Activated CD4-positive, alpha-beta T cell treated with anti-CD3 and anti-CD28 coated beads, Interleukin-2, amount 10 ng/mL, durations not matched to agents 24 days and 14 days (primary cell): ENCODE results near the gene HSPG2. TPM values are rescaled to one million over a fixed set of nuclear protein-coding genes. Genes with fewer than 3 reads are reported as not detected.

ENCODE experiments used
- DNase-seq: peaks from one replicate; pipeline ENCODE4 v3.0.0; 2022
- H3K27ac Mint-ChIP-seq: one replicate; pipeline ENCODE4 v1.8.0; 2022; ENCODE audit warnings: mild to moderate bottlenecking, mixed read lengths
- H3K27me3 Mint-ChIP-seq: one replicate; pipeline ENCODE4 v1.8.0; 2022; ENCODE audit warnings: mixed read lengths
- H3K36me3 Mint-ChIP-seq: one replicate; pipeline ENCODE4 v1.8.0; 2022; ENCODE audit warnings: low read depth, mild to moderate bottlenecking, mixed read lengths
- H3K4me1 Mint-ChIP-seq: one replicate; pipeline ENCODE4 v1.8.0; 2021; ENCODE audit warnings: mixed read lengths
- H3K4me3 Mint-ChIP-seq: one replicate; pipeline ENCODE4 v1.8.0; 2022; ENCODE audit warnings: mild to moderate bottlenecking, moderate library complexity, mixed read lengths
- H3K9me3 Mint-ChIP-seq: one replicate; pipeline ENCODE4 v1.8.0; 2021; ENCODE audit warnings: mixed read lengths
- intact Hi-C: fragments of 100-400 bp; cut with micrococcal nuclease; formaldehyde crosslinking; loops from one replicate; pipeline ENCODE4 v1.15.1; 2023
- total RNA-seq: library from RNA; stranded (reverse); gene quantifications from 2 replicates; pipeline ENCODE4 v1.2.3, GENCODE V29; 2022

Gene HSPG2
- total RNA-seq, 1 donor from 2014 or later: 6.2 TPM

GRCh38 chr1:21884456-21885235 lies 52.5 kb downstream of the HSPG2 start:
- Mint-ChIP-seq H3K4me1 (no peaks in the 10 kb centered on the region), H3K27me3 (no peaks in the 10 kb centered on the region), H3K36me3 (no peaks in the 10 kb centered on the region), H3K27ac (no peak overlapping the region), H3K9me3 (no peaks in the 10 kb centered on the region), H3K4me3 (no peak overlapping the region)
- no peak for DNase-seq
- intact Hi-C loops: no loop called here

GRCh38 chr1:21882721-21883415 lies 54.2 kb downstream of the HSPG2 start:
- H3K4me3 Mint-ChIP-seq: no peak overlapping the region
- H3K27me3 Mint-ChIP-seq: no peaks in the 10 kb centered on the region
- H3K27ac Mint-ChIP-seq: no peak overlapping the region
- no peaks in the 10 kb centered on the region for H3K9me3 Mint-ChIP-seq
- H3K36me3 Mint-ChIP-seq: no peaks in the 10 kb centered on the region
- DNase-seq: no peak
- H3K4me1 Mint-ChIP-seq: no peaks in the 10 kb centered on the region
- intact Hi-C loops: no loop called here

- no peak for DNase-seq
- no peaks in the 10 kb centered on the region for H3K27me3 Mint-ChIP-seq
- H3K36me3 Mint-ChIP-seq: no peaks in the 10 kb centered on the region
- H3K9me3 Mint-ChIP-seq: no peaks in the 10 kb centered on the region
- H3K4me3 Mint-ChIP-seq: no peak overlapping the region
- no peak overlapping the region for H3K27ac Mint-ChIP-seq
- no peaks in the 10 kb centered on the region for H3K4me1 Mint-ChIP-seq
- intact Hi-C loops: no loop called here
Observed at GRCh38 chr1:21881250-21881649, 55.9 kb downstream of the HSPG2 start.

DNA sequence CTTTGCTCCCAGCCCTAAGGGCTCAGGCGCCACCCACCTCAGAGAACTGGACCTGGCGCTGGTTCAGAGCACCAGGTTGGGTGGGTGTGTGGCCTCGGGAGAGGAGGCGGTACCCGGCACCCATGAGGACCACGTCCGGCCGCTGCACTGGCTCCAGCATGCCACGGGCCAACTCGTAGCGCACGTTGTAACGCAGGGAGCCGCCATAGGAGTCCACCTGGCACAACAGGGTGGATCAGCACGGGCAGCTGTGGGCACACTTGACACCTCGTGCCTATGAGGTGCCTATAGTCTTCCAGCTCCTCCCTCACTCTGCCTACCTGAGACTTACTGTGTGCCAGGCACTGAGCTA lies 56.5 kb downstream of the HSPG2 start:
- H3K27ac Mint-ChIP-seq: no peak overlapping the region
- no peaks in the 10 kb centered on the region for H3K36me3 Mint-ChIP-seq
- no peaks in the 10 kb centered on the region for H3K27me3 Mint-ChIP-seq
- intact Hi-C loops: no loop called here
- no peak for DNase-seq
- H3K4me1 Mint-ChIP-seq: no peaks in the 10 kb centered on the region
- no peaks in the 10 kb centered on the region for H3K9me3 Mint-ChIP-seq
- no peak overlapping the region for H3K4me3 Mint-ChIP-seq

GRCh38 chr1:21879928-21880618 lies 57.0 kb downstream of the HSPG2 start:
- Mint-ChIP-seq H3K9me3 (no peaks in the 10 kb centered on the region), H3K36me3 (no peaks in the 10 kb centered on the region), H3K27ac (no peak overlapping the region), H3K27me3 (no peaks in the 10 kb centered on the region), H3K4me1 (no peaks in the 10 kb centered on the region), H3K4me3 (no peak overlapping the region)
- intact Hi-C loops: no loop called here
- DNase-seq: no peak

- intact Hi-C loops: no loop called here
- H3K4me1 Mint-ChIP-seq: no peaks in the 10 kb centered on the region
- H3K9me3 Mint-ChIP-seq: no peaks in the 10 kb centered on the region
- no peaks in the 10 kb centered on the region for H3K27me3 Mint-ChIP-seq
- no peak overlapping the region for H3K4me3 Mint-ChIP-seq
- no peaks in the 10 kb centered on the region for H3K36me3 Mint-ChIP-seq
- DNase-seq: no peak
- H3K27ac Mint-ChIP-seq: no peak overlapping the region
Observed at GRCh38 chr1:21878840-21879478, 58.2 kb downstream of the HSPG2 start.

GRCh38 chr1:21878009-21878773 lies 58.9 kb downstream of the HSPG2 start:
- H3K27ac Mint-ChIP-seq: no peak overlapping the region
- H3K36me3 Mint-ChIP-seq: no peaks in the 10 kb centered on the region
- no peak overlapping the region for H3K4me3 Mint-ChIP-seq
- no peaks in the 10 kb centered on the region for H3K9me3 Mint-ChIP-seq
- intact Hi-C loops: no loop called here
- DNase-seq: no peak
- H3K4me1 Mint-ChIP-seq: no peaks in the 10 kb centered on the region
- no peaks in the 10 kb centered on the region for H3K27me3 Mint-ChIP-seq

DNA sequence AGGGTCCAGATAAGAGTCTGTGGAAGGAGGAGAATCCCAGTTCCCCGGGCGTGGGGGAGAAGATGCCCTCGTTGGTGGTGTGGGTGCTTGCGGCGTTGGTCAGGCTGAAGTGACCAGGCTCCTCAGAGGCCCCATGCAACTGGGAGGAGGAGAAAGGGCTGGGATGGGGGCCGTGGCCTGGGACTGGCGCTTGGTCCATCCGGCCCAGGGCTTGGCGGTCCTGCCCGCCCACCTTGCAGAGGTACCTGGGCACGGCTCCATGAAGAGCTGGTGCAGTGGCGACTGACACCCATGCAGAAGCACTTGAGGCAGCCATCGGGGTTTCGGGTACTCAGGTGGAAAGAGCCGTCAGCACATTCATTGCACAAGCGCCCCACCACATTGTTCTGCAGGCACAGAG lies 60.8 kb downstream of the HSPG2 start:
- no peaks in the 10 kb centered on the region for H3K27me3 Mint-ChIP-seq
- no peak overlapping the region for H3K27ac Mint-ChIP-seq
- H3K4me3 Mint-ChIP-seq: no peak overlapping the region
- no peaks in the 10 kb centered on the region for H3K36me3 Mint-ChIP-seq
- no peak for DNase-seq
- intact Hi-C loops: no loop called here
- no peaks in the 10 kb centered on the region for H3K9me3 Mint-ChIP-seq
- no peaks in the 10 kb centered on the region for H3K4me1 Mint-ChIP-seq

DNA sequence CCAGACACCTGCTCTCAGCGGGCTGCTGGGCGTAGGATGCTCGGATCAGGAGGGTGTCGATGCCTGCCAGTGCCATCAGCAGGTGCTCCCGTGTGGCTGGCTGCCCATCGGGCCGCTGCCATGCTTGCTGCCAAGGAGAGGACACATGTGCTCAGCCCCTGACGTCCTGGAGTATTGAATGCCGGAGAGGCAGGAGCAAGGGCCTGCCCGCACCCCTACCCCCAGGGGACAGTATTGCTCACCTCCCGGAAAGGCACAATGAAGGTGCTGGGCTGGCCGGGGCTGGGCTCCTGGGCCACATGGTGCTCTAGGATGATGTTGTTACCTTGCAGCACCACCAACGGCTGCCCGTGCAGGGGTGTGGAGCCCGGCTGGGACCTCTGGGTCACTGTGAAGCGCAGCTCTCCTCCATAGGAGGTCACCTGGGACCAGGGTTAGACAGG lies 61.5 kb downstream of the HSPG2 start:
- no peaks in the 10 kb centered on the region for H3K27me3 Mint-ChIP-seq
- H3K27ac Mint-ChIP-seq: no peak overlapping the region
- H3K36me3 Mint-ChIP-seq: no peaks in the 10 kb centered on the region
- H3K9me3 Mint-ChIP-seq: no peaks in the 10 kb centered on the region
- H3K4me3 Mint-ChIP-seq: no peak overlapping the region
- intact Hi-C loops: no loop called here
- DNase-seq: no peak
- no peaks in the 10 kb centered on the region for H3K4me1 Mint-ChIP-seq

DNA sequence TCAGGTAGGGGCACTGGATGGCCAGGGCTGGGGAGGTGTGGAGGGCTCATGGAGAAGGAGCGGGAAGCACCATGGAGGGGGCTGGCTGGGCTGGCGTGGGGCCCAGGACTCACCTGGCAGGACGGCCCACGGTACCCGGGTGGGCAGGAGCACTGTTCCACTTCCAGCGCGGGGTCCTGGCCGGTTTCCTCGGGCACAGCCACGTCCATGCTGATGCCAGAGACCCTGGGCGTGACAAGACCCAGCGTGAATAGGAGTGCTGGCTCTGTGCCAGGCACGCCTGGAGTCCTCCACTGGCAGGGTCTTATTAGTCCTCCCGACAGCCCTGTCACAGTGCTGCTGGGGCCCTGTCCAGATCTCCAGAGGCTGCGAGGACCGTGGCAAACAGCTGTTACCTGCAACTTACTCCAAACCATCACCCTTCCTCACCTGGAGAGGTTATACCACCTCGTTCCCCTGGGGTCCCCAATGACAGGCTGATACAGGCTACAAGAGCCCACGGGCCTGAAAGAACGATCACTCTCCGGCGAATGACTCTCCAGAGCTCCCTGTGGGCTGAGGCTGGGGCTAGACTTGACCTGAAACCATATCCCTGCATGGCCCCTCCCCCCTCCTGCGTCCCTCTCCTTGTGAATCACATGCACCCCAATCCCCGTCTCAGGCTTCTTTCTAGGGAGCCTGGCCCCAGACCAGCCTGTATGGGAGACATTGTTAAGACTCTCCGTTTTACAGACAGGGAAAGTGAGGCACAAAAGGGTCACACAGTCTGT lies 62.1 kb downstream of the HSPG2 start:
- intact Hi-C loops: no loop called here
- H3K4me3 Mint-ChIP-seq: no peak overlapping the region
- no peaks in the 10 kb centered on the region for H3K27me3 Mint-ChIP-seq
- H3K4me1 Mint-ChIP-seq: no peaks in the 10 kb centered on the region
- no peaks in the 10 kb centered on the region for H3K36me3 Mint-ChIP-seq
- H3K9me3 Mint-ChIP-seq: no peaks in the 10 kb centered on the region
- DNase-seq: no peak
- H3K27ac Mint-ChIP-seq: no peak overlapping the region

DNA sequence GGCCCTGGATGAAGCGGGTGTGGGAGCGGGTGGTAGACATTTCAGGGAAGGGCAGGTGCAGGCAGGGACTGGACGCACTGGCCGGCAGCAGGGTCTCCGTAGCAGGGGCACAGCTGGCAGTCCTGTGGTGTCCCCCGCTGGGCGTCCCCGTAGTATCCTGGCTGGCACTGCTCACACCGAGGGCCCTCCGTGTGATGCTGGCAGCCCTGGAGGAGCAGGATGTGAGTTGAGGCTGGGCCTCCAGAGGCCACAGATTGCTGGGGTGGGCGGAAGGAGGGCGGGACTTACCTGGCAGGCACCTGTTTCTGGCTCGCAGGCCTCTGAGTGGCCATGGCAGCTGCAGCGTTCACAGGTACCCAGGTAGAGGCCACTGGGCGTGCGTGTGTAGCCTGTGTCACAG lies 62.8 kb downstream of the HSPG2 start:
- Mint-ChIP-seq H3K9me3 (no peaks in the 10 kb centered on the region), H3K27me3 (no peaks in the 10 kb centered on the region)

DNA sequence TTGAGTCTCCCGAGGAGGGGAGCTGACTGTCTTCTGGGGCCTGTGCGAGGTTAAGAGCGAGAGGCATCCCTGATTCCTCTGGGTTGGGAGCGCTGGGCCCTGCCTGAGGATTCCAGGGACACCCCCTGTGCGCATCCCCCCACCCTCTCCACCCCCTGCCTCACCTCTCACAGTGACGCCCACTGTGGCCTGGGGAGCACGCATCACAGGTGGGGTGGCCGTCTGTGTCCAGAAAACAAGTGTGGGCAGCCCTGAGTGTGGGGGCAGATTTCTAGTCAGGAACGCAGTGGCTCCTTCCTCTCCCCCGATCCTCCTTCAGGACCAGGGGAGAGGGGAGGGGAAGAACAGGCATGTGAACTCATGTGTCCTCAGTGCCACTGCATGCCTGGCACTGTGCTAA lies 63.3 kb downstream of the HSPG2 start:
- Mint-ChIP-seq H3K27me3 (no peaks in the 10 kb centered on the region), H3K36me3 (no peaks in the 10 kb centered on the region), H3K4me3 (no peak overlapping the region), H3K4me1 (no peaks in the 10 kb centered on the region), H3K9me3 (no peaks in the 10 kb centered on the region), H3K27ac (no peak overlapping the region)
- no peak for DNase-seq
- intact Hi-C loops: no loop called here

More for the DNA sequence above, 62.8 kb downstream of the HSPG2 start:
- no peaks in the 10 kb centered on the region for H3K36me3 Mint-ChIP-seq
- H3K27ac Mint-ChIP-seq: no peak overlapping the region
- intact Hi-C loops: no loop called here
- no peak overlapping the region for H3K4me3 Mint-ChIP-seq
- H3K4me1 Mint-ChIP-seq: no peaks in the 10 kb centered on the region
- no peak for DNase-seq

DNA sequence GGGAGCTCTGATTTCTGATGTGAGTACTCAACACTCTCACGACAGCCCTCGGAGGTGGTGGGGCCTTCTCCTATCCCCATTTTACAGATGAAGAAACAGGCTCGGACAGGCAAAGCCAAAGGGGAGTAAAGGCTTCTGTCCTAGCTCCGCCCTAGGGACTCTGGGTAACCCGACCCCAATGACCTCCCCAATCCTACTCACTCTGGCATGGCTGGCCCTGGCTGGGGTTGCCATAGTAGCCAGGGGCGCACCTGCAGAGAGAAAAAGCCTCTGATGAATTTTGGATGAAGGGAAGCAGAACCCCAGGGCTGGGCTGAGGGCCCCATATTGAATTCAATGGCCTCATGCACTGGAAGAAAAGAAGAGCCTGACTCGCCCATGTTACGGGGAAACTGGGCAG lies 63.9 kb downstream of the HSPG2 start:
- Mint-ChIP-seq H3K27ac (no peak overlapping the region), H3K4me3 (no peak overlapping the region), H3K4me1 (no peaks in the 10 kb centered on the region), H3K9me3 (no peaks in the 10 kb centered on the region), H3K27me3 (no peaks in the 10 kb centered on the region), H3K36me3 (no peaks in the 10 kb centered on the region)
- intact Hi-C loops: no loop called here
- no peak for DNase-seq
